ENCODE data around the gene NAALADL1. TPM values are rescaled to one million over a fixed set of nuclear protein-coding genes. Genes with fewer than 3 reads are reported as not detected.
A peak's percentile ranks its signal among the peaks of the same experiment; 100 is the strongest.

NAALADL1 gene
- total and polyA plus RNA-seq, 9 of the 15 experiments (the other 6 are each of a cell fraction or from before 2014, with no cell fraction given), result 0.06 to 0.72 (median 0.22) TPM; not detected in 4

- TF ChIP-seq ZC3H4 (CRISPR knock-in tag; IDR thresholded peaks at IDR 0.05; ENCODE audit: borderline replicate concordance), result no peak
- TF ChIP-seq PHF21A (IDR thresholded peaks at IDR 0.05; ENCODE audit: borderline replicate concordance, low read depth), result no peak
- TF ChIP-seq ILF3 (IDR thresholded peaks at IDR 0.05; ENCODE audit: borderline replicate concordance), result peak; percentile 94
- peak; percentile 90 for TF ChIP-seq ZFX (CRISPR knock-in tag; IDR thresholded peaks at IDR 0.05)
- no peak for TF ChIP-seq NR1H2 (CRISPR knock-in tag; IDR thresholded peaks at IDR 0.05)
- peak; percentile 79 for TF ChIP-seq ZBTB2 (IDR thresholded peaks at IDR 0.05)
- 0 out of 2 replicates have a peak, but pooled peaks have one; percentile 1 for TF ChIP-seq RBM14 (IDR thresholded peaks at IDR 0.05; ENCODE audit: borderline replicate concordance, insufficient read depth, low read depth, low read length)
- no peak for TF ChIP-seq ZNF830 (CRISPR knock-in tag; IDR thresholded peaks at IDR 0.05)
- TF ChIP-seq ZSCAN29 (IDR thresholded peaks at IDR 0.05), result no peak
- TF ChIP-seq POLR2G (IDR thresholded peaks at IDR 0.05; ENCODE audit: low read depth, low read length), result peak; percentile 89
- TF ChIP-seq CHD4 (IDR thresholded peaks at IDR 0.05; ENCODE audit: insufficient read depth, insufficient replicate concordance, low read depth, low read length, poor library complexity, severe bottlenecking), result no peak
- TF ChIP-seq THAP7 (CRISPR knock-in tag; IDR thresholded peaks at IDR 0.05), result no peak
- peak; percentile 11 for TF ChIP-seq NEUROD1 (IDR thresholded peaks at IDR 0.05; ENCODE audit: borderline replicate concordance, low read depth, low read length, partially characterized antibody)
- TF ChIP-seq RHOXF2B (CRISPR knock-in tag; conservative IDR thresholded peaks at IDR 0.05), result no peak
- TF ChIP-seq FIP1L1 (IDR thresholded peaks at IDR 0.05; ENCODE audit: low read depth, low read length, poor library complexity, severe bottlenecking), result peak; percentile 65
- TF ChIP-seq ZNF75A (CRISPR knock-in tag; IDR thresholded peaks at IDR 0.05), result no peak
- TF ChIP-seq ZBED1 (IDR thresholded peaks at IDR 0.05), result peak; percentile 26; the same call in 1 of the 2 replicates
- no peak for TF ChIP-seq ZNF764 (CRISPR knock-in tag; IDR thresholded peaks at IDR 0.05; ENCODE audit: low read depth)
- TF ChIP-seq CC2D1A (IDR thresholded peaks at IDR 0.05), result no peak
- TF ChIP-seq ZC3H8 (IDR thresholded peaks at IDR 0.05), result no peak
- TF ChIP-seq HDAC6 (IDR thresholded peaks at IDR 0.05; ENCODE audit: low read depth, low read length), result no peak
- no peak for TF ChIP-seq ZNF583 (CRISPR knock-in tag; IDR thresholded peaks at IDR 0.05)
- no peak; the same call in 1 of the 2 replicates for TF ChIP-seq ZNF316 (IDR thresholded peaks at IDR 0.05)
- TF ChIP-seq XRCC3 (IDR thresholded peaks at IDR 0.05), result no peak
- no peak for TF ChIP-seq TEAD2 (tag; IDR thresholded peaks at IDR 0.05)
- TF ChIP-seq HINFP (tag; conservative IDR thresholded peaks at IDR 0.05; ENCODE audit: low read depth), result peak; percentile 35; the same call in 1 of the 2 replicates
- peak; percentile 65; the same call in 1 of the 2 replicates for TF ChIP-seq LEF1 (IDR thresholded peaks at IDR 0.05)
- no peak; the same call in 1 of the 2 replicates for TF ChIP-seq KLF16 (IDR thresholded peaks at IDR 0.05)
Observed at GRCh38 chr11:65013888-65014725, 44.2 kb downstream of the NAALADL1 start, which contains the start of gene ARL2 (continued).

Measured in K562 (cell line).